AG09319 (cell line): ENCODE data around the gene LOX.

Experiments used
- DNase-seq: peaks from one replicate; pipeline ENCODE4 v3.0.0-alpha.2; 2010; ENCODE audit warnings: low read depth; ENCODE audit errors: extremely low read depth
- CTCF ChIP-seq: IDR thresholded peaks from 2 replicates; pipeline ENCODE4 v1.5.1; 2011; ENCODE audit warnings: low read depth, mild to moderate bottlenecking, inconsistent platforms, low read length, moderate library complexity

Gene LOX

GRCh38 chr5:122064992-122065391, 13.1 kb downstream of the LOX start:
- DNase-seq = no peak

GRCh38 chr5:122063836-122064235, 14.2 kb downstream of the LOX start:
- DNase-seq = no peak
- no peak for TF ChIP-seq CTCF

More at GRCh38 chr5:122064992-122065391, 13.1 kb downstream of the LOX start:
- TF ChIP-seq CTCF = no peak

- no peak for TF ChIP-seq CTCF
- no peak for DNase-seq
Measured at GRCh38 chr5:122062205-122062604, 15.9 kb downstream of the LOX start.

GRCh38 chr5:122056913-122057312, 21.1 kb downstream of the LOX start:
- DNase-seq = no peak

GRCh38 chr5:122054266-122054665, 23.8 kb downstream of the LOX start:
- no peak for TF ChIP-seq CTCF
- DNase-seq = no peak

More at GRCh38 chr5:122056913-122057312, 21.1 kb downstream of the LOX start:
- TF ChIP-seq CTCF = no peak

GRCh38 chr5:122053181-122054109, 24.6 kb downstream of the LOX start:
- DNase-seq = no peak
- no peak for TF ChIP-seq CTCF

GRCh38 chr5:122051569-122051968, 26.5 kb downstream of the LOX start:
- no peak for DNase-seq
- TF ChIP-seq CTCF = no peak
